Erythroblast (primary cell): ENCODE results near the gene UVSSA.

ENCODE experiments used
- GATA1 ChIP-seq: IDR thresholded peaks from 2 replicates; pipeline ENCODE4 v1.6.1; 2011; ENCODE audit warnings: low read depth, mild to moderate bottlenecking, control low read depth, low read length, moderate library complexity
- POLR2A ChIP-seq: IDR thresholded peaks from 2 replicates; pipeline ENCODE4 v1.6.1; 2011; ENCODE audit warnings: mild to moderate bottlenecking, low read length

GRCh38 chr4:1403591-1404572 lies 56.9 kb downstream of the UVSSA start:
- TF ChIP-seq POLR2A (no peak), GATA1 (no peak)
